GM18507 (cell line): Measurements from ENCODE around the gene CUL2.
"Not testable (repeated sequence)": the region's sequence is repeated elsewhere in the genome, so short reads cannot be mapped to it uniquely, and the experiment has no call there.

Experiments
- DNase-seq: peaks from one replicate; pipeline ENCODE4 v3.0.0; 2011; ENCODE audit warnings: low read depth; ENCODE audit not compliant: insufficient read length; ENCODE audit errors: extremely low spot score
- FAIRE-seq: peaks from 2 replicates; lab custom pipeline; 2011; peaks lifted over from hg19 to GRCh38; lab: Jason Lieb, UNC

The CUL2 gene

GRCh38 chr10:34993782-34994181 is 96.4 kb downstream of the CUL2 start:
- DNase-seq: no peak
- FAIRE-seq: no peak

DNA sequence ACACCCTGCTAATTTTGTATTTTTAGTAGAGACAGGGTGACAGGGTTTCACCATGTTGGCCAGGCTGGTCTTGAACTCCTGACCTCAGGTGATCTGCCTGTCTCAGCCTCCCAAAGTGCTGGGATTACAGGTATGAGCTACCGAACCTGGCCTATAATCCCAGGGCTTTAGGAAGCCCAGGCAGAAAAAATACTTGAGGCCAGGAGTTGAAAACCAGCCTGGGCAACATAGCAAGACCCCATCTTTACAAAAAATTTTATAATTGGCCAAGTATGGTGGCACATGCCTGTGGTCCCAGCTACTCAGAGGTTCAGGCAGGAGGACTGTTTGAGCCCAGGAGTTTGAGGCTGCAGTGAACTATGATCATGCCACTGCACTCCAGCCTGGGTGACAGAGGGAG is 99.0 kb downstream of the CUL2 start:
- DNase-seq, FAIRE-seq: not testable (repeated sequence)

DNA sequence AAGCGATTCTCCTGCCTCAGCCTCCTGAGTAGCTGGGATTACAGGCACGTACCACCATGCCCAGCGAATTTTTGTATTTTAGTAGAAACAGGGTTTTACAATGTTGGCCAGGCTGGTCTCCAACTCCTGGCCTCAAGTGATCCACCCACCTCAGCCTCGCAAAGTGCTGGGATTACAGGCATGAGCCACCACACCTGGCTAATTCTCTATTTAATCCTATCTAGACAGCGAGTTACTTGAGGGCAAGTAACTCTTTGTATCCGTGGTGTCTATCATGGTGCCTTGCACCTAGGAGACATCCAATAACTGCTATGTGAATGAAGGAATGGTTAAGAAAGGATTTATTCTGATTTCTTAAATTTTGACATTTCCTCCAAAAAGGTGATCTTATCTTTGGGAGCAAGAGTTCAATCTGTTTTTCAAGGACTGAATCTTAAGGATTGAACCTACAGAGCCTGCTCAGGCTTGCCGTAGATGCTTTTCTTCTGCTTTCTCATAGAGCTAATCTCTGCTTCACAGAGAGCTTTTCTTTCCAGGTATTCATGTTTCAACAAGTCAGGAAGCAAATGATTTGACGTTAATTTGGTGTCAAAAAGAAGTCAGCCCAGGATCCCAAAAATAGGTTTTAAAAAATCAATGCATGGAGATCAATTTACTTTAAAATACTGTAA is 101.6 kb downstream of the CUL2 start:
- FAIRE-seq: no peak
- no peak for DNase-seq

- no peak for FAIRE-seq
- no peak for DNase-seq
Observed at GRCh38 chr10:34985823-34986222, 104.3 kb downstream of the CUL2 start.

GRCh38 chr10:34985146-34985545 is 105.0 kb downstream of the CUL2 start:
- DNase-seq (no peak), FAIRE-seq (no peak)

DNA sequence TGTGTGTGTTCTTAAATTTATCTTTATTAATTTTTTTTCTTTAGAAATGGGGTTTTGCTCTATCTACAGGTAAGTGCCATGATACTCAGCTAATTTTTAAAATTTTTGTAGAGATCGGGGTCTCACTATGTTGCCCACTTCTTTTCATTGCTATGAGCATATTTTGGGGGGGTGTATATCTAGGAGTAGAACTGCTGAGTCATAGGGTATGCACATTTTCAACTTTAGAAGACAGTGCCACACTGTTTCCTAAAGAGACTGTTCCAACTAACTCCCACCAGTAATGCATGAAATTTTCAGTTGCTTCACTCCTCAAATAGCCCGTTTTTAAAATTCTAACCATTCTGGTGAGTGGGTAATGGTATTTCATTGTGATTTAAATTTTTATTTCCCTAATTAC is 108.3 kb downstream of the CUL2 start:
- DNase-seq (no peak), FAIRE-seq (no peak)

- DNase-seq (no peak), FAIRE-seq (no peak)
Observed at GRCh38 chr10:34979938-34980337, 110.2 kb downstream of the CUL2 start.

GRCh38 chr10:34978080-34978479 is 112.1 kb downstream of the CUL2 start:
- DNase-seq (no peak), FAIRE-seq (no peak)

- FAIRE-seq: not testable (repeated sequence)
Observed at GRCh38 chr10:34976380-34976910, 113.7 kb downstream of the CUL2 start.

DNA sequence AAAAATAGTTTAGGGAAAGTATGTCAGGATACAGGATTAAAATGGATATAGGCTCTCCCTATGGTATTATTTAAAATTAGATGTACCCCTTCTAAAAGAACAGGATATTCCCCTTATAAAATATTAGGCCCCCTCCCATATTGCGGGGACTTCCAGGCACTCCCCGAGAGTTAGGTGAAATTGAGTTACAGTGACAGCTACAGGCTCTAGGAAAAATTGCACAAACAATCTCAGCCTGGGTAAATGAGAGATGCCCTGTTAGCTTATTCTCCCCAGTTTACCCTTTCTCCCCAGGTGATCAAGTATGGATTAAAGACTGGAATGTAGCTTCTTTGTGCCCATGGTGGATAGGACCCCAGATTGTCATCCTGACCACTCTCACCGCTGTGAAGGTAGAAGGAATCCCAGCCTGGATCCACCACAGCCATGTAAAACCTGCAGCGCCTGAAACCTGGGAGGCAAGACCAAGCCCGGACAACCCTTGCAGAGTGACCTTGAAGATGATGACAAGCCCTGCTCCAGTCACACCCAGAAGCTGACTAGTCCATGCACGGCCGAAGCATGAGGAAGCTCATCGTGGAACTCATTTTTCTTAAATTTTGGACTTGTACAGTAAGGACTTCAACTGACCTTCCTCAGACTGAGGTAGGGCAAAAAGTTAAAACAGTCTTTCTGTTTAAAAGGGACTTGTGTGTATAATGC is 115.6 kb downstream of the CUL2 start:
- FAIRE-seq, DNase-seq: not testable (repeated sequence)

More at GRCh38 chr10:34976380-34976910, 113.7 kb downstream of the CUL2 start:
- not testable (repeated sequence) for DNase-seq

- not testable (repeated sequence) for DNase-seq, FAIRE-seq
Observed at GRCh38 chr10:34973757-34974156, 116.4 kb downstream of the CUL2 start.

- DNase-seq, FAIRE-seq: not testable (repeated sequence)
Observed at GRCh38 chr10:34973121-34973520, 117.0 kb downstream of the CUL2 start.

GRCh38 chr10:34972591-34972990 is 117.5 kb downstream of the CUL2 start:
- not testable (repeated sequence) for FAIRE-seq

GRCh38 chr10:34971606-34972334 is 118.4 kb downstream of the CUL2 start:
- not testable (repeated sequence) for FAIRE-seq, DNase-seq

More at GRCh38 chr10:34972591-34972990, 117.5 kb downstream of the CUL2 start:
- DNase-seq: not testable (repeated sequence)

GRCh38 chr10:34969171-34969570 is 121.0 kb downstream of the CUL2 start:
- FAIRE-seq (no peak), DNase-seq (no peak)

DNA sequence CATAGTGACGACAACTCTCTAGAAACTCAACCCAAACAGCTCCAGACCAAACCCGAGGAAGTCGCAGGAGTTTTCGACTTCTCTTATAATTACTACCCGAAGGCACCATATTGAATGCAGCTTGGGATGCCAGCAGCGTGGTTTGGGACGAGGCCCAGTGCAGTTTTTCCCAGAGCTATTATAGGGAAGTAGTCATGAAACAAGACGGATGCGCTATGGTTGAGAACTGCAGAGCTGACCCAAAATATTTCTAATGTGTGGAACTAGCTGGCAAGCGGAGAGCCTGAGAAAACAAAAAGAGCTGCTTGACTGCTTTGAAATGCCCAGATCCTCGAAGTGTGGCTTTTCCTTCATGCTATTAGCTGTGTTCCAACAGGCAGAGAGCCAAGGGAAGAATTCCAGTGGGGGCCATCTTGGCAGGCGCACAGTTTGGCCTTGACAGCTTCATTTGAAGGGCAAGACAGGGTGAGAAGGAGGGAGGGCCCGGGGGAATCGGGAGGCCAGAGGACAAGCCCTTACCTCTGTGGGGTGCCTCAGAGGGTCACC is 122.7 kb downstream of the CUL2 start:
- FAIRE-seq: no peak
- no peak for DNase-seq

- FAIRE-seq: no peak
- no peak for DNase-seq
Observed at GRCh38 chr10:34966451-34966850, 123.7 kb downstream of the CUL2 start.

- FAIRE-seq (no peak), DNase-seq (no peak)
Observed at GRCh38 chr10:34966040-34966439, 124.1 kb downstream of the CUL2 start.

DNA sequence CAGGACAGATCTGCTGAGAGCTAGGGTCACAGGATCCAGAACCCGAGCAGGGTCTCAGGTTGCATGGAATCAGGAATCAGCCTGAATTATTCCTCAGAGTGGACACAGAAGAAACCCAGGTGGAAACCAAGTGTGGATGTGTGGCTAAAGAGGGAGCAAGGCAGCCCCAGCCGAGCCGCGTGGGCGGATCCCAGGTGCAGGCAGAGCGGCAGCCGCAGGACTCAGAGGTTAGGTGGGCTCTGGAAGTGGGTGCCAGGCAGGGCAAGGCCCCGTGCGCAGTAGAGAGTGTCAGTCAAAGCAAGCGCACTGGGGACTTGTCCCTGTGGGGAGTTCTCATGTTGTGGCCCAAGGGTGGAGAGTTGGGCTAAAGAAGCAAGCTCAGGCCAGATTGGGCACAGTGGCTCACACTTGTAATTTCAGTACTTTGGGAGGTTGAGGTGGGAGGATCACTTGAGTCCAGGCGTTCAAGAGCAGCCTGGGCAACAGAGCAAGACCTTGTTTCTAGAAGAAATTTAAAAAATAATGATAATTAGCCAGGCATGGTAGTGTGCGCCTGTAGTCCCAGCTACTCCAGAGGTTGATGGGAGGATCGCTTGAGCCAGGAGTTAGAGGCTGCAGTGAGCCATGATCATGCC is 125.9 kb downstream of the CUL2 start:
- FAIRE-seq: no peak
- DNase-seq: no peak
